Measurements from ENCODE around the gene RFTN1.

DNA sequence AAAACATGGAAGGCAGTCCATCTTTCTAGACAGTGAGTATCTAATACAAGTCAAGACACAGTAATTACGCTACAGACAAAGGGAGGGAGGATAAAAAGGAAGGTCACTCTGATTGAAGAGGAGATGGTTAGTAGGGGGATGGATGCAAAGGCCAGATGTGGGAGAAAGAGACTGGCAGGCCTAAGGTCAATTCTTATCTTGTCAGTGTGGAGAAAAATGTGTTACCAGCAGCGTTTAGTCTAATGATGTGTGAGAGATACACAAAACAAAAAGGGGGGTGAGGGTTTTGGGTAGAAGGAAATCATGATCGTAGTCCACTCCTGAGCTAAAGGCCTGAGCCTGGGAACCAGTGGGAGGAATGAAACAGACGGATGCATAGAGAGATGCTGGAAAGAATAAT, 46.7 kb downstream of the RFTN1 start:
- TF ChIP-seq, protein P1, sequence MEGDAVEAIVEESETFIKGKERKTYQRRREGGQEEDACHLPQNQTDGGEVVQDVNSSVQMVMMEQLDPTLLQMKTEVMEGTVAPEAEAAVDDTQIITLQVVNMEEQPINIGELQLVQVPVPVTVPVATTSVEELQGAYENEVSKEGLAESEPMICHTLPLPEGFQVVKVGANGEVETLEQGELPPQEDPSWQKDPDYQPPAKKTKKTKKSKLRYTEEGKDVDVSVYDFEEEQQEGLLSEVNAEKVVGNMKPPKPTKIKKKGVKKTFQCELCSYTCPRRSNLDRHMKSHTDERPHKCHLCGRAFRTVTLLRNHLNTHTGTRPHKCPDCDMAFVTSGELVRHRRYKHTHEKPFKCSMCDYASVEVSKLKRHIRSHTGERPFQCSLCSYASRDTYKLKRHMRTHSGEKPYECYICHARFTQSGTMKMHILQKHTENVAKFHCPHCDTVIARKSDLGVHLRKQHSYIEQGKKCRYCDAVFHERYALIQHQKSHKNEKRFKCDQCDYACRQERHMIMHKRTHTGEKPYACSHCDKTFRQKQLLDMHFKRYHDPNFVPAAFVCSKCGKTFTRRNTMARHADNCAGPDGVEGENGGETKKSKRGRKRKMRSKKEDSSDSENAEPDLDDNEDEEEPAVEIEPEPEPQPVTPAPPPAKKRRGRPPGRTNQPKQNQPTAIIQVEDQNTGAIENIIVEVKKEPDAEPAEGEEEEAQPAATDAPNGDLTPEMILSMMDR (IDR thresholded peaks at IDR 0.05) = no peak
- TF ChIP-seq, protein P2, sequence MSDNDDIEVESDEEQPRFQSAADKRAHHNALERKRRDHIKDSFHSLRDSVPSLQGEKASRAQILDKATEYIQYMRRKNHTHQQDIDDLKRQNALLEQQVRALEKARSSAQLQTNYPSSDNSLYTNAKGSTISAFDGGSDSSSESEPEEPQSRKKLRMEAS (IDR thresholded peaks at IDR 0.05) = no peak
- TF ChIP-seq RFX5 (IDR thresholded peaks at IDR 0.05) = no peak
- no peak for TF ChIP-seq ESRRA (IDR thresholded peaks at IDR 0.05; ENCODE audit: borderline replicate concordance, low read length)
- TF ChIP-seq RARB (CRISPR knock-in tag; IDR thresholded peaks at IDR 0.05) = no peak
